Caco-2 (cell line): ENCODE data around the gene NCKAP5. TPM values are rescaled to one million over a fixed set of nuclear protein-coding genes. Genes with fewer than 3 reads are reported as not detected.

Experiments used
- BruUV-seq: library from RNA; stranded (reverse); fragments of 400-500 nt; replicated peaks from 2 replicates; lab custom pipeline; 2021; lab: Mats Ljungman, UMichigan
- CTCF ChIA-PET: fragments of 300-600 bp; sonication (Branson Sonifier 250); formaldehyde crosslinking; loops from one replicate; lab custom pipeline; 2022; ENCODE audit warnings: antibody characterized with exemption; lab: Charles Lee
- POLR2A ChIA-PET: fragments of 300-600 bp; sonication (Branson Sonifier 250); formaldehyde crosslinking; loops from one replicate; lab custom pipeline; 2022; ENCODE audit warnings: antibody characterized with exemption; lab: Charles Lee
- DNase-seq, 2 experiments: peaks; one replicate each; pipeline versions ENCODE4 v3.0.0 to v3.0.0-alpha.2; 2020 to 2022
- H3K27me3 ChIP-seq: replicated peaks from 2 replicates; pipeline ENCODE4 v1.6.0; 2011; ENCODE audit warnings: low read length; ENCODE audit not compliant: control insufficient read depth, insufficient read depth
- H3K36me3 ChIP-seq: 2 replicates; pipeline ENCODE4 v1.5.1; 2011; ENCODE audit warnings: low read length; ENCODE audit not compliant: control insufficient read depth, insufficient read depth
- H3K4me1 ChIP-seq: fragments of 250-450 bp; sonication (Bioruptor Pico); 2 replicates; pipeline ENCODE4 v1.5.1; 2020; ENCODE audit warnings: mild to moderate bottlenecking
- H3K4me3 ChIP-seq: 2 replicates; pipeline ENCODE4 v1.5.1; 2011; ENCODE audit warnings: low read depth, mild to moderate bottlenecking, control low read depth, low read length
- H3K9me3 ChIP-seq: fragments of 250-450 bp; sonication (Bioruptor Pico); 2 replicates; pipeline ENCODE4 v1.5.1; 2020; ENCODE audit warnings: mild to moderate bottlenecking, moderate library complexity
- H3K27ac Mint-ChIP-seq: one replicate; pipeline ENCODE4 v1.8.0; 2022; ENCODE audit warnings: mixed read lengths; ENCODE audit not compliant: unreplicated experiment
- H3K27me3 Mint-ChIP-seq: one replicate; pipeline ENCODE4 v1.8.0; 2022; ENCODE audit warnings: mixed read lengths; ENCODE audit not compliant: insufficient read depth, unreplicated experiment
- H3K36me3 Mint-ChIP-seq: one replicate; pipeline ENCODE4 v1.8.0; 2022; ENCODE audit warnings: mild to moderate bottlenecking, mixed read lengths; ENCODE audit not compliant: insufficient read depth, unreplicated experiment
- H3K4me1 Mint-ChIP-seq: one replicate; pipeline ENCODE4 v1.8.0; 2022; ENCODE audit warnings: low read depth, mixed read lengths; ENCODE audit not compliant: unreplicated experiment
- H3K4me3 Mint-ChIP-seq: one replicate; pipeline ENCODE4 v1.8.0; 2022; ENCODE audit warnings: mild to moderate bottlenecking, moderate library complexity, mixed read lengths; ENCODE audit not compliant: unreplicated experiment
- H3K9me3 Mint-ChIP-seq: one replicate; pipeline ENCODE4 v1.8.0; 2022; ENCODE audit warnings: mixed read lengths; ENCODE audit not compliant: unreplicated experiment
- intact Hi-C: fragments of 100-400 bp; cut with micrococcal nuclease; formaldehyde crosslinking; loops from one replicate; pipeline ENCODE4 v1.10.0; 2022; ENCODE audit not compliant: unreplicated experiment
- total RNA-seq: library from RNA; stranded (reverse); gene quantifications from 2 replicates; pipeline ENCODE4 v1.2.3, GENCODE V29; 2022
- TF ChIP-seq, protein P1 (sequence below), 2 experiments: fragments of 200-600 bp in 1 of 2; IDR thresholded peaks; 1 replicate in 1 of 2; 2 replicates in 1 of 2; pipeline versions ENCODE4 v1.5.1 to v1.8.0; 2011 to 2022; ENCODE audit warnings: antibody characterized with exemption in 1 of 2, control low read depth in 1 of 2, inconsistent platforms in 1 of 2, low read depth in 1 of 2, low read length in 1 of 2, mild to moderate bottlenecking in 1 of 2, moderate library complexity in 1 of 2; ENCODE audit not compliant: insufficient read depth in 1 of 2, severe bottlenecking in 1 of 2, unreplicated experiment in 1 of 2

Gene NCKAP5
- total RNA-seq, 1 experiment from 2014 or later, result 3.8 TPM

DNA sequence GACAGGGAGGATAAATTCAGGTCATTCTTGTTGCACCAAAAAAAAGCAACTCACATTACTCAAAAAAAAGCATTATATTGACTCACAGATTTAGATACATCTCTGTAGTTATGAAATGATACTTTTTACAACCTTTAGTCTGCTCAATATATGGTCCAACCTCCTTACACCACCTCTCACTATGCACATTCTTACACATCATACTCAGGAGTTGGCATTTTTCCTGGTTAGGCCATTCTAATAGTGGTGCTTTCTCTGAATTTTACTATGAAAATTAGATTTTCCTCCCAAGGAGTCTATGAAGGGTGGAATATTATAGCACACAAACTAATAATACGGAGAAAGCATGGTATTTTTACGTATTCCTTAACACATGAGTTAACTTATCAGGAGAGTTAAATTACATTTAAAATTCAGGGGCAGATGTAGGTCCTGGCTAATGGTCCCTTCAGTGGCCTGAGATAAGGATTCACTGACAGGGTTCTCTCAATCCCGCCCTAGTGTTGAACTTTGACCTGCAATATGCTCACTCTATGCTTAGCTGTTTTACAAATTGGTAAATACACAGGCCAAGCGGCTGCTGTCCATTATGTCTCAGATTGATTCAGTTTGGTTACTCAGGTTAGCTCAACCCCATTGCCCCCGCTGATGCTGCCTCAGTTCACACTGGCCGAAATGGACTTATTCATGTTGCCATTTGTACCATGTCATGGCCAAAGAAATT lies 153.6 kb downstream of the NCKAP5 start:
- Mint-ChIP-seq H3K9me3 (no peaks in the 10 kb centered on the region), H3K27me3 (no peaks in the 10 kb centered on the region), H3K27ac (no peak overlapping the region), H3K4me1 (peaks cover 15% of the 10 kb centered on the region), H3K36me3 (no peaks in the 10 kb centered on the region), H3K4me3 (no peak overlapping the region)
- ChIA-PET POLR2A (no interaction called here), CTCF (no interaction called here)
- BruUV-seq, result no TSS peak
- Histone ChIP-seq H3K4me1 (peaks cover 11% of the 10 kb centered on the region; the same call in 1 of the 2 replicates), H3K9me3 (no peaks in the 10 kb centered on the region), H3K27me3 (no peaks in the 10 kb centered on the region), H3K4me3 (no peak overlapping the region), H3K36me3 (no peaks in the 10 kb centered on the region)
- TF ChIP-seq, protein P1, sequence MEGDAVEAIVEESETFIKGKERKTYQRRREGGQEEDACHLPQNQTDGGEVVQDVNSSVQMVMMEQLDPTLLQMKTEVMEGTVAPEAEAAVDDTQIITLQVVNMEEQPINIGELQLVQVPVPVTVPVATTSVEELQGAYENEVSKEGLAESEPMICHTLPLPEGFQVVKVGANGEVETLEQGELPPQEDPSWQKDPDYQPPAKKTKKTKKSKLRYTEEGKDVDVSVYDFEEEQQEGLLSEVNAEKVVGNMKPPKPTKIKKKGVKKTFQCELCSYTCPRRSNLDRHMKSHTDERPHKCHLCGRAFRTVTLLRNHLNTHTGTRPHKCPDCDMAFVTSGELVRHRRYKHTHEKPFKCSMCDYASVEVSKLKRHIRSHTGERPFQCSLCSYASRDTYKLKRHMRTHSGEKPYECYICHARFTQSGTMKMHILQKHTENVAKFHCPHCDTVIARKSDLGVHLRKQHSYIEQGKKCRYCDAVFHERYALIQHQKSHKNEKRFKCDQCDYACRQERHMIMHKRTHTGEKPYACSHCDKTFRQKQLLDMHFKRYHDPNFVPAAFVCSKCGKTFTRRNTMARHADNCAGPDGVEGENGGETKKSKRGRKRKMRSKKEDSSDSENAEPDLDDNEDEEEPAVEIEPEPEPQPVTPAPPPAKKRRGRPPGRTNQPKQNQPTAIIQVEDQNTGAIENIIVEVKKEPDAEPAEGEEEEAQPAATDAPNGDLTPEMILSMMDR (IDR thresholded peaks at IDR 0.05; ENCODE audit: insufficient read depth in 1 of 2, low read depth in 1 of 2, low read length in 1 of 2, severe bottlenecking in 1 of 2, unreplicated experiment in 1 of 2), result no peak
- intact Hi-C loops, result no loop called here
- no peak for DNase-seq

DNA sequence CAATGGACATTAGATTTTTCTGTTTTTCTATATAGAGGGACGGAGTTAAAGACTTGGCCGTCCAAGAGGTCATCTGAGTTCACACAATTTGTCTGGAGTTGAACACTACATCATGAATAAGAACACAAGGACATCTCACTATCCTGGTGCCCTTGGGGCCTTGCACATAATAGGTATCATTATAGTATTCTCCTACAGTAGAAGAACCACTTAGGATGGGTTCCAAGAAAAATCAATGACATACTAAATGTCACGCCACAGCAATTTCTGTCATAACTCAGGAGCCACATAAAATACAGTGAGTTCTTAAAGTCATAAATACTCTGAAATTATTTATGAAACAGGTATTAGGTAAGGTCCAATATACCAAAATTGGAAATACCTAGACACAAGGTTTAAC lies 154.4 kb downstream of the NCKAP5 start:
- Mint-ChIP-seq H3K27me3 (no peaks in the 10 kb centered on the region), H3K9me3 (no peaks in the 10 kb centered on the region), H3K36me3 (no peaks in the 10 kb centered on the region), H3K4me1 (peaks cover 15% of the 10 kb centered on the region), H3K4me3 (no peak overlapping the region), H3K27ac (no peak overlapping the region)
- no peak for DNase-seq
- Histone ChIP-seq H3K4me3 (no peak overlapping the region), H3K27me3 (no peaks in the 10 kb centered on the region), H3K36me3 (no peaks in the 10 kb centered on the region), H3K4me1 (peaks cover 11% of the 10 kb centered on the region; the same call in 1 of the 2 replicates), H3K9me3 (no peaks in the 10 kb centered on the region)
- CTCF ChIA-PET, result no interaction called here
- intact Hi-C loops, result no loop called here
- POLR2A ChIA-PET, result no interaction called here
- BruUV-seq, result no TSS peak
- TF ChIP-seq, protein P1 (IDR thresholded peaks at IDR 0.05; ENCODE audit: insufficient read depth in 1 of 2, low read depth in 1 of 2, low read length in 1 of 2, severe bottlenecking in 1 of 2, unreplicated experiment in 1 of 2), result no peak

DNA sequence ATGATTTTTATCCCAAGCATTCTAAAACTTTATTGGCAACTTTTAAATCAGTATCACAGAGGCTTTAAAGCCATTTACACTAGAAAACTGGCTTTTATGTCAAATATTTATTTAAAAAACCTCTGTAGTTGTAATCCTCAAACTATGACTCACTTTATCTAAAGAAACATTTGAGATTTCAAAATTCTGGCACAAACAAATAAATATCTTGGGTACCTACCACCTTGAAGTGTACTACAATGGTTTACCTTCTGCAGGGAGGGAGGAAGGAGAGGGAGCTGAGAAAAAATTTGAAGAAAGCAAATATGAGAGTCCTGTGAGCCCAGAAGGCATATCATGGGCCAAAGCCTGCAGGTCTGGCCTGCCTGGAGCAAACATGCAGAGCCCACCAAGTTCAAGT lies 155.6 kb downstream of the NCKAP5 start:
- no peaks in the 10 kb centered on the region for H3K36me3 ChIP-seq
- peaks cover 14% of the 10 kb centered on the region for H3K4me1 Mint-ChIP-seq
- no peaks in the 10 kb centered on the region for H3K36me3 Mint-ChIP-seq
- POLR2A ChIA-PET, result no interaction called here
- no TSS peak for BruUV-seq
- H3K27me3 Mint-ChIP-seq, result no peaks in the 10 kb centered on the region
- intact Hi-C loops, result no loop called here
- no peaks in the 10 kb centered on the region for H3K9me3 ChIP-seq
- TF ChIP-seq, protein P1 (IDR thresholded peaks at IDR 0.05; ENCODE audit: insufficient read depth in 1 of 2, low read depth in 1 of 2, low read length in 1 of 2, severe bottlenecking in 1 of 2, unreplicated experiment in 1 of 2), result no peak
- no peak overlapping the region for H3K4me3 ChIP-seq
- H3K4me1 ChIP-seq, result peaks cover under 1% of the 10 kb centered on the region; the same call in 1 of the 2 replicates
- DNase-seq, result no peak
- no peak overlapping the region for H3K27ac Mint-ChIP-seq
- H3K4me3 Mint-ChIP-seq, result no peak overlapping the region
- no peaks in the 10 kb centered on the region for H3K9me3 Mint-ChIP-seq
- CTCF ChIA-PET, result no interaction called here
- no peaks in the 10 kb centered on the region for H3K27me3 ChIP-seq
